ENCODE measurements around the gene AKAP13.

- TF ChIP-seq EP300 (IDR thresholded peaks at IDR 0.05), result no peak
- TF ChIP-seq, protein P1, sequence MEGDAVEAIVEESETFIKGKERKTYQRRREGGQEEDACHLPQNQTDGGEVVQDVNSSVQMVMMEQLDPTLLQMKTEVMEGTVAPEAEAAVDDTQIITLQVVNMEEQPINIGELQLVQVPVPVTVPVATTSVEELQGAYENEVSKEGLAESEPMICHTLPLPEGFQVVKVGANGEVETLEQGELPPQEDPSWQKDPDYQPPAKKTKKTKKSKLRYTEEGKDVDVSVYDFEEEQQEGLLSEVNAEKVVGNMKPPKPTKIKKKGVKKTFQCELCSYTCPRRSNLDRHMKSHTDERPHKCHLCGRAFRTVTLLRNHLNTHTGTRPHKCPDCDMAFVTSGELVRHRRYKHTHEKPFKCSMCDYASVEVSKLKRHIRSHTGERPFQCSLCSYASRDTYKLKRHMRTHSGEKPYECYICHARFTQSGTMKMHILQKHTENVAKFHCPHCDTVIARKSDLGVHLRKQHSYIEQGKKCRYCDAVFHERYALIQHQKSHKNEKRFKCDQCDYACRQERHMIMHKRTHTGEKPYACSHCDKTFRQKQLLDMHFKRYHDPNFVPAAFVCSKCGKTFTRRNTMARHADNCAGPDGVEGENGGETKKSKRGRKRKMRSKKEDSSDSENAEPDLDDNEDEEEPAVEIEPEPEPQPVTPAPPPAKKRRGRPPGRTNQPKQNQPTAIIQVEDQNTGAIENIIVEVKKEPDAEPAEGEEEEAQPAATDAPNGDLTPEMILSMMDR (IDR thresholded peaks at IDR 0.05), result no peak
- TF ChIP-seq POLR2A (IDR thresholded peaks at IDR 0.05), result no peak
- TF ChIP-seq POLR2AphosphoS5 (IDR thresholded peaks at IDR 0.05), result no peak
Observed at GRCh38 chr15:85752491-85752961, 372.1 kb downstream of the AKAP13 start.
